T47D (cell line): ENCODE measurements around the gene DLG2.

ENCODE experiments used
- DNase-seq, 2 experiments: peaks; one replicate each; pipeline versions ENCODE4 v3.0.0 to v3.0.0-alpha.2; 2011 to 2012; ENCODE audit warnings: low read depth in 1 of 2, low spot score in 1 of 2
- JUND ChIP-seq: IDR thresholded peaks from 2 replicates; pipeline ENCODE4 v1.6.1; 2012; ENCODE audit warnings: low read depth
- in situ Hi-C: cut with HindIII; loops from 2 replicates; pipeline ENCODE4 v1.10.0; 2016; ENCODE audit warnings: low sequenced_read_pairs, low pct_unique_long_range_greater_than_20kb

The DLG2 gene

DNA sequence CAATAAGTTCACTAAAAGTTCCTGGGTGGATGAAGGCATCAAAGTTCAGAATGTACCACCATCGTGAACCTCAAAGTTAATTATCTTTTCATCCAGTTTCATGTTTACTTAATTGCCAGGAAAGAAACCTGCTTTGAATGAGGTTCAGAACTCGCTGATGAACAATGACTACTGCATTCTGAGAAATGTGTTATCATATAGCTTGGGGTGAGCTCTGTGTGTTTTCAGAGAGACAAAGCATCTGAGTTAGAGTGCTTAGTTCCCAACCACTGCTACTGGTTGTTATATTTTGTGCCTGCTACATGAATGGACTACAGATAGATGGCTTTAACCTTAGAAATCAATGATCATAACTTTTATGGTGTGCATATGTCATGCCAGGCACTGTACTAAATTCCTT is 1131.0 kb downstream of the DLG2 start:
- no peak for TF ChIP-seq JUND
- DNase-seq = no peak
- in situ Hi-C loops = no loop called here

DNA sequence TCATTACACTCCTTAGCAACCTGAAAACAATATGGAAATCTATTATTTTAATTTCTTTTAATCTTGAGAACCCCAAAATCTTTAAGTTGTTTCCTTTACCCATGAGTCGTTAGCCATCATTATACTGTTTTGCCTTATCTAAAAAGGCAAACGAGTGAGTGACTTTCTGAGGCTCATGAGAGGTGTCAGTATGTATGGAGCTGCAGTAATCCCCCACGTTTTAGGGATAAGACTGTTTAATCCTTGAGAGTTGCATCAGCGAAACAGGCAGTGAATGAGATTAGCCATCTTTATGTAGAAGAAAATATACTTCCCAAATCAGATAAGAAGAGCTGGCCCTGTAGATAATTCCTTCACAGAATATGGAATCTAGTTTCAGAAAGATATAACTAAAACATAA is 1147.0 kb downstream of the DLG2 start:
- TF ChIP-seq JUND = no peak
- no peak for DNase-seq
- in situ Hi-C loops = no loop called here

DNA sequence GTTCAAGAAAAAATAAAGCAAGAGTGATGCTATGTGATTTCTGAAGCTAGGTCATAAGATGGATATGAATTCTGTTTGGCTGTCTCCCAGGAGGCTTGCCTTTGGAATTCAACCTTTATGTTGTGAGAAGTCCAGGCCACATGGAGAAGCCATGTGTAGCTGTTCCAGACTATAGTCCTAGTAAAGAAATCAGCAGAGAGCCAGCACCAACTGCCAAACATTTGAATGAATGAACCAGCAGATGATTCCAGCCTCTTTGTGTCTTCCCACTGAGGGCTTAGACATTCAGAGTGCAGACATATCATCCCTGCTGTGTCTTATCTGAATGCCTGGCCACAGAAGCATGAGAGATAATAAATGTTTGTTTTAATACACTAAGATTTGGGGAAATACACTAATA is 1150.6 kb downstream of the DLG2 start:
- no peak for TF ChIP-seq JUND
- in situ Hi-C loops = no loop called here
- DNase-seq = no peak

DNA sequence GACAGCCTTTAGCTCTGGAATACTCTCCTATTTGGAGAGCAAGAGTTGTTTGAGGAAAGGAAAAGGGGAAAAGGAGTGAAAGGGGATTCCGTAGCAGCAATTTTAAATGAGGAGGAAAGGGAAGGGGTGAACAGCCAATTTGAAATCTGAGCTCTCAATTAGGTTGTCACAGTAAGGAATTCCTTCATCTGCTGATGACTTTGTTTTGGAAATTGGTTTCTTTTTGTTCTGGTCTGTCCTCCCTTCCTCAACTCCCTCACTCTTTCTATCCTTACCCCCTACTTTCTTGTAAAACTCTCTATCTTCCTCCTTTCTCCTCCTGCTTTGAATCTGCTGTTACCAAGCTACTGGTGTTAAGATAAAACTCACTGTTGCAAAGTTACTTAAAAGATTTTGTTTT is 1155.6 kb downstream of the DLG2 start:
- no peak for TF ChIP-seq JUND
- in situ Hi-C loops = no loop called here
- DNase-seq = no peak

DNA sequence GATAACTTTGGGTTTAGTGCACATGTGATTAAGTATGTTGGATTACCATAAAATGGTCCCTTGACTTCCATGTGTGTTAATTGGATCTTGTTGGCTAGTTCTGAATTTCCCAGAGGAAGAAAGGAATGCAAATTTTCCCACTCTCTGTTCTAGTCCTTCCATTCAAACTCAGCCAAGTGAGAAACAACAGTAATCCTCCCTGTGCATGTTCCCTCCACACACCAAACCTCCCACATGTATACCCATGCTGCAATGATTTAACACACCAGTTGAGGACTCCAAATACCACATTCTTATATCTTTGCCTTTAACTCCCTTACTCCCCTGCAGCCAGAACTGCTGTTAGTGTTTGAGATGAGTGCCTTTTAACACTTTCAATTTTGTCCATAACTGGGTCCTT is 1158.9 kb downstream of the DLG2 start:
- no peak for TF ChIP-seq JUND
- in situ Hi-C loops = no loop called here
- DNase-seq = peak in 1 of 2 experiments; percentile 17

DNA sequence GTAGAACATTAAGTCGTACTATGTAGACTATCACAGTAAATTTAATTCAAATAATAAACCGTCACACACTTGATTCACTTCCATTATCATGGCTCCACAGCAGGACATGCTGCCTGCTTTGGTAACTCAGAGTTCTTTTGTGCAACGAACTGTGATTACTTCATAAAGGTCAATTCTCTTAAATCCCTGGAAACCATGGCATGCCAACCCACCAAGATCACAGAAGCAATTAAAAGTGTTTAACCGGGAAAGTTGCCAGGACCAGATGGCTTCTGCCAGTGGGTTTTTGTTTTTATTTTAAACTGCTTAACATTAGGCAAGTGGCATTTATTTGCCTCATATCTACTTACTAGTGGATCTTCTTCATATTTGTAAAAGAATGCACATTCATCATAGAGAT is 1162.1 kb downstream of the DLG2 start:
- no peak for DNase-seq
- in situ Hi-C loops = no loop called here
- no peak for TF ChIP-seq JUND

DNA sequence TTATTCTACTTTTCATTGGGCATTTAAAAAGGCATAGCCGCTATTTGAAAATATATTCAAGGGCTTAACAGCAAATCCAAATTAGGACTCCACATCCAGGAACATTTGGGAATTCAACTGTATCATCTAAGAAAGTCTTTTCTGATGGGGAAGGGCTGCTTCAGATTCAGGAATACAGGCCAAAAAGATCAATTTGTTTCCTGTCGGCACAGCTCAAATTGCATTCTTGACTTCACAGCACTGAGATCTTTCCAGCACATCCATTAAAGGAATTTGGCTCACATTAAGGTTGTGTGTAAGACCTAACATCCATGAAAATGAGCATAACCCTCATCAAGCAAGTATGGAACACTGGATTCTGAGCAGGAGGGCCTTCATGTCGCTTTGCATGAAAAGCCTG is 1171.5 kb downstream of the DLG2 start:
- no peak for TF ChIP-seq JUND
- in situ Hi-C loops = no loop called here
- no peak for DNase-seq

- no peak for TF ChIP-seq JUND
- in situ Hi-C loops = no loop called here
- DNase-seq = no peak
These were observed 1174.9 kb downstream of the DLG2 start for GRCh38 chr11:84452211-84452610.

GRCh38 chr11:84438565-84438964 is 1188.6 kb downstream of the DLG2 start:
- in situ Hi-C loops = no loop called here

GRCh38 chr11:84437071-84437980 is 1189.8 kb downstream of the DLG2 start:
- no peak for TF ChIP-seq JUND
- in situ Hi-C loops = no loop called here
- peak; percentile 35 to 94 for DNase-seq

More at GRCh38 chr11:84438565-84438964, 1188.6 kb downstream of the DLG2 start:
- DNase-seq = no peak
- TF ChIP-seq JUND = no peak

DNA sequence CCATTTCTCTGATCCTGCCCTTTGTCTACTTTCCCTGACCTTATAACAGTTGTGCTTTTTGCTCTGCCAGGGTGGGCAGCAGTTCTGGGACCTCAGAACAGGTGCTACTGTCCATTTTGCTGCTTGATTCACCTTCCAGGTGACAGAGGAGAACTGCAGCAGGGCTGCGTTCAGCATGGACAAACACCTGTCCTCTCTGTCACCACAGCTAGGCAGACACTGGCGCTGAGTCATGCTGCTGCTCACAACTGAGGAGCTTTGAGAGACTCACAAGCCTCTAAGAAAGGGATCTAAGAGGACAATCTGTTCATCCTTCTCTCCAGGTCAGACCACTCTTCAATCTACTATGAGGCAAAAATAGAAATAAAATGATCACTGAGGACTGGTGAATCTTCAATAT is 1196.5 kb downstream of the DLG2 start:
- DNase-seq = peak in 1 of 2 experiments; percentile 67
- in situ Hi-C loops = no loop called here
- TF ChIP-seq JUND = no peak

- no peak for TF ChIP-seq JUND
- in situ Hi-C loops = no loop called here
- DNase-seq = no peak
These were observed 1201.5 kb downstream of the DLG2 start for GRCh38 chr11:84425673-84426072.

DNA sequence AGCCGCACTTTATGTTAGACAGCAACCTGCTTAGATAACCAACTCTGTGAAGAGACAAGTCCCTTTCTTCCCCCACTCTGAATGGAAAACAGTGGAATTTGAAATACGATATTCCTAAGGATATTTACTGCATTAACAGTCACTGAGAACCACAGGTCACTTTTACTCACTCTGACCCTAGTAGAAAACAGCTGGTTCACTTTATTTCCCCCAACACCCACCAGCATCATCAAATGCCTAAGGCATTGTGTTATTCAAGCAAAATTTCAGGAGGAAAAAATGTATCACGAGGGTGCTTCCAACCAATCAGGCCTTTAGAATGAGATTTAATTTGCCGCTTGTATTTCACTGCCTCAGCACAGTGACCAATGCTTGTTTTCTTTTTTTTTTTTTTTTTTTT is 1206.9 kb downstream of the DLG2 start:
- in situ Hi-C loops = no loop called here
- peak in 1 of 2 experiments; percentile 15 for DNase-seq

GRCh38 chr11:84419616-84420015 is 1207.5 kb downstream of the DLG2 start:
- no peak for TF ChIP-seq JUND
- in situ Hi-C loops = no loop called here
- no peak for DNase-seq

More for the DNA sequence above, 1206.9 kb downstream of the DLG2 start:
- TF ChIP-seq JUND = no peak
